H9 (cell line): Measurements from ENCODE around the gene B3GLCT. TPM values are rescaled to one million over a fixed set of nuclear protein-coding genes. Genes with fewer than 3 reads are reported as not detected.
A peak's percentile ranks its signal among the peaks of the same experiment; 100 is the strongest.

Source experiments
- DNase-seq: peaks from one replicate; pipeline ENCODE4 v3.0.0-alpha.2; 2017
- H2AFZ ChIP-seq: one replicate; pipeline ENCODE4 v1.6.1; 2013; ENCODE audit warnings: mild to moderate bottlenecking, low read length, control low read depth, moderate library complexity
- H2AK5ac ChIP-seq: 2 replicates; pipeline ENCODE4 v1.6.1; 2013; ENCODE audit warnings: low read length, control low read depth, mixed read lengths; ENCODE audit not compliant: insufficient read length
- H2BK120ac ChIP-seq: one replicate; pipeline ENCODE4 v1.6.1; 2013; ENCODE audit warnings: low read depth, mild to moderate bottlenecking, low read length, control low read depth, inconsistent platforms; ENCODE audit not compliant: poor library complexity, severe bottlenecking
- H2BK12ac ChIP-seq: 2 replicates; pipeline ENCODE4 v1.6.1; 2013; ENCODE audit warnings: low read length, control low read depth, mixed read lengths, low read depth; ENCODE audit not compliant: insufficient read length
- H2BK15ac ChIP-seq: 2 replicates; pipeline ENCODE4 v1.6.1; 2013; ENCODE audit warnings: low read depth, low read length, control low read depth
- H2BK20ac ChIP-seq: one replicate; pipeline ENCODE4 v1.6.1; 2013; ENCODE audit warnings: low read depth, mild to moderate bottlenecking, low read length, control low read depth, inconsistent platforms; ENCODE audit not compliant: poor library complexity, severe bottlenecking
- H2BK5ac ChIP-seq: 2 replicates; pipeline ENCODE4 v1.6.1; 2013; ENCODE audit warnings: low read length, control low read depth, mixed read lengths; ENCODE audit not compliant: insufficient read length
- H3K14ac ChIP-seq: 2 replicates; pipeline ENCODE4 v1.6.1; 2013; ENCODE audit warnings: low read length, control low read depth; ENCODE audit not compliant: insufficient read depth
- H3K18ac ChIP-seq: 2 replicates; pipeline ENCODE4 v1.6.1; 2013; ENCODE audit warnings: low read depth, mild to moderate bottlenecking, mixed read lengths, low read length, control low read depth; ENCODE audit not compliant: insufficient read length
- H3K23ac ChIP-seq: 2 replicates; pipeline ENCODE4 v1.6.1; 2013; ENCODE audit warnings: low read length, control low read depth, mixed read lengths, low read depth; ENCODE audit not compliant: insufficient read length
- H3K23me2 ChIP-seq: 2 replicates; pipeline ENCODE4 v1.6.1; 2013; ENCODE audit warnings: low read depth, mild to moderate bottlenecking, mixed read lengths, low read length, control low read depth; ENCODE audit not compliant: insufficient read length, poor library complexity, severe bottlenecking
- H3K27ac ChIP-seq: 2 replicates; pipeline ENCODE4 v1.5.1; 2013; ENCODE audit warnings: low read length, control low read depth, mixed read lengths, low read depth; ENCODE audit not compliant: insufficient read length
- H3K27me3 ChIP-seq: 2 replicates; pipeline ENCODE4 v1.6.1; 2013; ENCODE audit warnings: low read length, control low read depth, inconsistent platforms; ENCODE audit not compliant: insufficient read depth
- H3K4ac ChIP-seq: 2 replicates; pipeline ENCODE4 v1.6.1; 2013; ENCODE audit warnings: low read depth, mild to moderate bottlenecking, control low read depth, inconsistent platforms, low read length, moderate library complexity
- H3K4me1 ChIP-seq: 2 replicates; pipeline ENCODE4 v1.6.1; 2013; ENCODE audit warnings: low read length, control low read depth, inconsistent platforms; ENCODE audit not compliant: insufficient read depth
- H3K4me2 ChIP-seq: 2 replicates; pipeline ENCODE4 v1.6.1; 2013; ENCODE audit warnings: low read length, control low read depth, mixed read lengths; ENCODE audit not compliant: insufficient read length, insufficient read depth
- H3K56ac ChIP-seq: 2 replicates; pipeline ENCODE4 v1.6.1; 2013; ENCODE audit warnings: low read depth, mild to moderate bottlenecking, mixed read lengths, low read length, control low read depth; ENCODE audit not compliant: insufficient read length
- H3K79me1 ChIP-seq: 2 replicates; pipeline ENCODE4 v1.6.1; 2013; ENCODE audit warnings: low read depth, mild to moderate bottlenecking, moderate library complexity, low read length, control low read depth, inconsistent platforms; ENCODE audit not compliant: insufficient read depth, poor library complexity, severe bottlenecking
- H3K79me2 ChIP-seq: 2 replicates; pipeline ENCODE4 v1.6.1; 2013; ENCODE audit warnings: low read length, control low read depth, inconsistent platforms; ENCODE audit not compliant: insufficient read depth
- H3K9ac ChIP-seq: 2 replicates; pipeline ENCODE4 v1.6.1; 2013; ENCODE audit warnings: low read length, control low read depth, mixed read lengths; ENCODE audit not compliant: insufficient read length; ENCODE audit errors: extremely low read depth
- H3K9me3 ChIP-seq: one replicate; pipeline ENCODE4 v1.6.1; 2013; ENCODE audit warnings: low read depth, low read length, inconsistent platforms; ENCODE audit not compliant: control insufficient read depth
- H3T11ph ChIP-seq: one replicate; pipeline ENCODE4 v1.6.1; 2013; ENCODE audit warnings: mild to moderate bottlenecking, low read length, control low read depth, inconsistent platforms
- H4K20me1 ChIP-seq: one replicate; pipeline ENCODE4 v1.6.1; 2013; ENCODE audit not compliant: control insufficient read depth, insufficient read length, insufficient read depth
- H4K5ac ChIP-seq: 2 replicates; pipeline ENCODE4 v1.6.1; 2013; ENCODE audit warnings: low read depth, mild to moderate bottlenecking, mixed read lengths, low read length, control low read depth; ENCODE audit not compliant: insufficient read length
- H4K8ac ChIP-seq: replicated peaks from 2 replicates; pipeline ENCODE4 v1.6.1; 2013; ENCODE audit warnings: low read length, control low read depth, mixed read lengths, low read depth; ENCODE audit not compliant: insufficient read length
- H4K91ac ChIP-seq: 2 replicates; pipeline ENCODE4 v1.6.1; 2013; ENCODE audit warnings: low read depth, mild to moderate bottlenecking, moderate library complexity, mixed read lengths, low read length, control low read depth; ENCODE audit not compliant: insufficient read length
- H3K27ac Mint-ChIP-seq, 3 experiments: 2 replicates in 2 of 3; 3 replicates in 1 of 3; pipeline ENCODE4 v1.8.0; 2020 to 2021; ENCODE audit warnings: mixed read lengths in 3 of 3, mild to moderate bottlenecking in 1 of 3, moderate library complexity in 1 of 3
- H3K27me3 Mint-ChIP-seq: 2 replicates; pipeline ENCODE4 v1.8.0; 2021; ENCODE audit warnings: low read depth, mild to moderate bottlenecking, moderate library complexity, mixed read lengths
- H3K36me3 Mint-ChIP-seq, 3 experiments: 2 replicates in 2 of 3; 3 replicates in 1 of 3; pipeline ENCODE4 v1.8.0; 2020 to 2021; ENCODE audit warnings: low read depth in 3 of 3, mixed read lengths in 3 of 3; ENCODE audit not compliant: insufficient read depth in 1 of 3
- H3K4me1 Mint-ChIP-seq, 2 experiments: 2 replicates each; pipeline ENCODE4 v1.8.0; 2020; ENCODE audit warnings: mixed read lengths in 2 of 2
- H3K4me3 Mint-ChIP-seq, 2 experiments: 2 replicates in 1 of 2; 3 replicates in 1 of 2; pipeline ENCODE4 v1.8.0; 2020 to 2021; ENCODE audit warnings: mild to moderate bottlenecking in 2 of 2, mixed read lengths in 2 of 2, moderate library complexity in 1 of 2
- H3K9me3 Mint-ChIP-seq, 2 experiments: 2 replicates in 1 of 2; 3 replicates in 1 of 2; pipeline ENCODE4 v1.8.0; 2020; ENCODE audit warnings: mild to moderate bottlenecking in 2 of 2, mixed read lengths in 2 of 2, moderate library complexity in 1 of 2
- WGBS: extraction: QIAGEN DNeasy Blood & Tissue Kit; methylation state at CpG from one replicate; pipeline ENCODE4 v1.1.7; 2013; ENCODE audit warnings: missing lambda C conversion rate, low lambda C conversion rate, mixed read lengths; ENCODE audit not compliant: insufficient read length; ENCODE audit errors: extremely low coverage; 5-methylcytosine and 5-hydroxymethylcytosine counted together
- total RNA-seq: library from RNA; stranded (reverse); gene quantifications from 2 replicates; pipeline ENCODE4 v1.2.1, GENCODE V29; 2021
- TF ChIP-seq, protein P1 (sequence below): fragments of 200-600 bp; sonication (generic); conservative IDR thresholded peaks from 3 replicates; pipeline ENCODE4 v1.8.0; 2021; ENCODE audit warnings: antibody characterized with exemption, mild to moderate bottlenecking

Gene B3GLCT
- total RNA-seq, 1 experiment from 2014 or later = 5.4 TPM

GRCh38 chr13:31207661-31208552 is 8.1 kb downstream of the B3GLCT start:
- no peaks in the 10 kb centered on the region for H3K23me2 ChIP-seq
- Mint-ChIP-seq H3K4me3 (no peak overlapping the region), H3K27me3 (no peaks in the 10 kb centered on the region), H3K27ac (peak overlapping the region in 1 of 3 experiments; percentile 49; a peak in 1 of 7 replicates), H3K9me3 (no peaks in the 10 kb centered on the region), H3K4me1 (peaks cover 30 to 37% of the 10 kb centered on the region in 2 experiments), H3K36me3 (no peaks in the 10 kb centered on the region; a peak in 1 of 7 replicates)
- no peak overlapping the region for H3K4ac ChIP-seq
- H2AK5ac ChIP-seq = no peak overlapping the region
- H3K18ac ChIP-seq = no peak overlapping the region
- no peak overlapping the region for H3K9ac ChIP-seq
- no peak overlapping the region for H3K23ac ChIP-seq
- TF ChIP-seq, protein P1, sequence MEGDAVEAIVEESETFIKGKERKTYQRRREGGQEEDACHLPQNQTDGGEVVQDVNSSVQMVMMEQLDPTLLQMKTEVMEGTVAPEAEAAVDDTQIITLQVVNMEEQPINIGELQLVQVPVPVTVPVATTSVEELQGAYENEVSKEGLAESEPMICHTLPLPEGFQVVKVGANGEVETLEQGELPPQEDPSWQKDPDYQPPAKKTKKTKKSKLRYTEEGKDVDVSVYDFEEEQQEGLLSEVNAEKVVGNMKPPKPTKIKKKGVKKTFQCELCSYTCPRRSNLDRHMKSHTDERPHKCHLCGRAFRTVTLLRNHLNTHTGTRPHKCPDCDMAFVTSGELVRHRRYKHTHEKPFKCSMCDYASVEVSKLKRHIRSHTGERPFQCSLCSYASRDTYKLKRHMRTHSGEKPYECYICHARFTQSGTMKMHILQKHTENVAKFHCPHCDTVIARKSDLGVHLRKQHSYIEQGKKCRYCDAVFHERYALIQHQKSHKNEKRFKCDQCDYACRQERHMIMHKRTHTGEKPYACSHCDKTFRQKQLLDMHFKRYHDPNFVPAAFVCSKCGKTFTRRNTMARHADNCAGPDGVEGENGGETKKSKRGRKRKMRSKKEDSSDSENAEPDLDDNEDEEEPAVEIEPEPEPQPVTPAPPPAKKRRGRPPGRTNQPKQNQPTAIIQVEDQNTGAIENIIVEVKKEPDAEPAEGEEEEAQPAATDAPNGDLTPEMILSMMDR = no peak
- H3T11ph ChIP-seq = no peak overlapping the region
- H4K8ac ChIP-seq = no peak overlapping the region
- H3K79me2 ChIP-seq = no peaks in the 10 kb centered on the region
- no peak overlapping the region for H3K4me2 ChIP-seq
- H3K27me3 ChIP-seq = no peaks in the 10 kb centered on the region
- no peak overlapping the region for H2BK15ac ChIP-seq
- no peak overlapping the region for H2BK20ac ChIP-seq
- H4K5ac ChIP-seq = no peak overlapping the region
- H3K79me1 ChIP-seq = no peaks in the 10 kb centered on the region
- no peak overlapping the region for H4K91ac ChIP-seq
- WGBS = no CpG with 5 or more reads among the region's 15 CpGs
- no peak overlapping the region for H3K27ac ChIP-seq
- H3K14ac ChIP-seq = no peak overlapping the region
- no peak overlapping the region for H2BK120ac ChIP-seq
- DNase-seq = no peak
- no peak overlapping the region for H2BK12ac ChIP-seq
- H3K4me1 ChIP-seq = no peaks in the 10 kb centered on the region
- no peak overlapping the region for H2BK5ac ChIP-seq
- no peak overlapping the region for H2AFZ ChIP-seq
- H3K56ac ChIP-seq = no peak overlapping the region
- H4K20me1 ChIP-seq = no peaks in the 10 kb centered on the region
- no peaks in the 10 kb centered on the region for H3K9me3 ChIP-seq
